GM12892 (cell line): Measurements from ENCODE around the gene SFXN5.

ENCODE experiments used
- POLR2A ChIP-seq: IDR thresholded peaks from 2 replicates; pipeline ENCODE4 v1.6.1; 2011; ENCODE audit warnings: low read depth, low read length, control low read depth
- POLR2AphosphoS5 ChIP-seq: IDR thresholded peaks from 2 replicates; pipeline ENCODE4 v1.6.1; 2011; ENCODE audit warnings: low read depth, low read length, control low read depth
- TAF1 ChIP-seq: IDR thresholded peaks from 2 replicates; pipeline ENCODE4 v1.6.1; 2011; ENCODE audit warnings: low read depth, mild to moderate bottlenecking, control low read depth, low read length, borderline replicate concordance

GRCh38 chr2:73063909-73064875 is 7.3 kb downstream of the SFXN5 start:
- TF ChIP-seq POLR2A (no peak), POLR2AphosphoS5 (no peak), TAF1 (no peak)
